SK-N-SH (cell line): ENCODE data around the gene DHRSX.
"Not testable (repeated sequence)": the region's sequence is repeated elsewhere in the genome, so short reads cannot be mapped to it uniquely, and the experiment has no call there.

Experiments
- TAF1 ChIP-seq: IDR thresholded peaks from 2 replicates; pipeline ENCODE4 v1.6.1; 2012; ENCODE audit warnings: low read depth, mild to moderate bottlenecking, low read length, moderate library complexity, borderline replicate concordance
- USF2 ChIP-seq: fragments of 150-350 bp; IDR thresholded peaks from 2 replicates; pipeline ENCODE4 v1.6.1; 2017; ENCODE audit warnings: antibody characterized with exemption, low read length, low read depth, borderline replicate concordance

- TF ChIP-seq TAF1, USF2: not testable (repeated sequence)
These were observed 234.9 kb downstream of the DHRSX start for GRCh38 chrX:2265658-2266444.
